ENCODE data around the gene HAUS3. TPM values are rescaled to one million over a fixed set of nuclear protein-coding genes. Genes with fewer than 3 reads are reported as not detected.
"Not testable (repeated sequence)": the region's sequence is repeated elsewhere in the genome, so short reads cannot be mapped to it uniquely, and the experiment has no call there.

Gene HAUS3
- polyA plus RNA-seq, 1 donor, result 13.7 TPM

DNA sequence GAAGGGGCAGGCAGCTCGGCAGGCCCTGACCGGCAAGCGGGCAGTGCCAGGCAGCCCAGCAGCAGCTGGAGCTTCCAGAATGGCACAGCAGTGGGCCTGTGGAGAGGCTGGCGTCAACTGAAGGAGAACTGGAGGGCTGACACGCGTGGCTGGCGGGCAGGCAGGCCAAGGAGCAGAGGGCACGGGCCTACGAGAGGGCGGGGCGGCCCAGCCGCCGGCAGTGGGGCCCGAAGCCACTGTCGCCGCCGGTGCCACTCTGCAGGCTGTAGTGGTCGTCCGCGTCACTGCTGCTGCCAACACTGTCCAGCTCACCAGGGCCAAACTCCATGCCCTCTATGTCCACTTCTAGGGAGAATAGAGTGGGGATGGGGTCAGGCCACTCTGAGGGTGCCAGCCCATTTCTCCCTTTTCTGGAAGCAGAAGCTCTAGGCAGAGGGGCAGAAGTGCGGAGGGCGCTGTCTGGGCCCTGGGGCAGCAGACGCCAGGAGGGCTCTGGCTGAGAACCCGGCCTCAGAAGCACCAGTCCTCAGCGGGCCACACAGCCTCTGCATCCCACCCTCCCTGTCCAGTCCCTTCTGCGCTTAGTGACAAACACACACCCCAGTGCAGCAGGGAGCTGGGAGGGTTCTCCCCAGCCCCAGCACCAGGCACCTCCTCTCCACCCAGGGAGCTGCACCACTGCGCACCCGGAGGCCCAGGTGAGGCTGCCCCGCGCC is 8.6 kb upstream of the HAUS3 start:
- no peak for DNase-seq

DNA sequence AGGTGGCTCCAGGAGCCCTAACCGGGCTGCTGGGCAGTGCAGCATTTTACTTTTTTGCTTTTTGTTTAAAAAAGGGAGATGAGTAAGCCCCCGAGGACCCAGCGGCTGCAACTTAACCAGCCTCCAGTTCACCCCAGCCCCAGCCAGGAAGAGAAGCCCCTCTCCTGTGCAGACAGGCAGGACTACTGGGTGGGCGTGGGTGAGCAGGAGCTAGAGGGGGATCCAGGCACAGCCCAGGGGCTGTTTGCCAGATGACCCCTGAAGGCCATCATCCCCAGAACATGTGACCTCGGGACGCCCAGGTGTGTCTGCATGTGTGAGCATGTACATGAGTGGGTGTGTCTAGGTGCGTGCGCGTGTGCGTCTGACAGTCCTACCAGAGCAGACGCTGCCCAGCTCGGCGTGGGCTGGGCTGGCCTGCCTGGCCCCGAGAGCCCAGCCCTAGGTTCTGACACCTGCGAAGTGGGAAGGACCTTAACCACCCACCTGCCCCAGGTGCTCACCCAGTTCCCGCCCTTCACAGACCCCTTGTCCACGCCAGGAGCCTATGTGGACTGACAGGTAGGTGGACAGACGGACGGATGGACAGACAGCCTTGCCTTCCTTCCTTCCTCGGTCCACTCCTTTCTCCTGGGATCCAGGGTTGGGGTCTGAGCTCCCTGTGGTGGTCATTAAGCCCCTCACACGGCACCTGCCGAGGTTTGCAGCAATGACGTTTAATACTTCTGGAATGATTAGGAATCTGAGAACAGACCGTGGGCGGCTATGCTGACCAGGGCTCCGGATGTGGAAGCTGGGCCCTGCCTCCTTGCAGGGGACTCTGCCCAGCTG is 7.8 kb upstream of the HAUS3 start:
- no peak for DNase-seq

DNA sequence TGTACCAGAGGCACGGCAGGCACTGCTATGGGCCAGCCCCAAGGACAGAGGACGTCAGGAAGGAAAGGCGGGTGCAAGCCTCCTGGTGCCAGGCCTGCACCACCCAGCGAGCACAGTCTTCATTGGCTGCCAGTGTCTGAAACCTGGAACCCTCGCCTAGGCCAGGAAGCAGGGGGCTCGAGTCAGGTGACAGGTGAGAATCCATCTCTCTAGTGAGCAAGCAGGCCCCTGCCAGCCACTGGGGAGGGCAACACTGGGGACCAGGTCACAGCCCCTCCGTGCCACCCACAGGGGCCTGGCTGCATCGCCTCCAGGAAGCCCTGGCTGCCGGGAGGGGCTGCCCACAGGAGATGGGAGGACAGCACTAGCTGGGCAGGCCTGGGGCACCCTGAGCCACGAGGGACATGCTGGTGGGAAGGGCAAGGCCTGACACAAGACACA is 6.9 kb upstream of the HAUS3 start:
- DNase-seq, result no peak

DNA sequence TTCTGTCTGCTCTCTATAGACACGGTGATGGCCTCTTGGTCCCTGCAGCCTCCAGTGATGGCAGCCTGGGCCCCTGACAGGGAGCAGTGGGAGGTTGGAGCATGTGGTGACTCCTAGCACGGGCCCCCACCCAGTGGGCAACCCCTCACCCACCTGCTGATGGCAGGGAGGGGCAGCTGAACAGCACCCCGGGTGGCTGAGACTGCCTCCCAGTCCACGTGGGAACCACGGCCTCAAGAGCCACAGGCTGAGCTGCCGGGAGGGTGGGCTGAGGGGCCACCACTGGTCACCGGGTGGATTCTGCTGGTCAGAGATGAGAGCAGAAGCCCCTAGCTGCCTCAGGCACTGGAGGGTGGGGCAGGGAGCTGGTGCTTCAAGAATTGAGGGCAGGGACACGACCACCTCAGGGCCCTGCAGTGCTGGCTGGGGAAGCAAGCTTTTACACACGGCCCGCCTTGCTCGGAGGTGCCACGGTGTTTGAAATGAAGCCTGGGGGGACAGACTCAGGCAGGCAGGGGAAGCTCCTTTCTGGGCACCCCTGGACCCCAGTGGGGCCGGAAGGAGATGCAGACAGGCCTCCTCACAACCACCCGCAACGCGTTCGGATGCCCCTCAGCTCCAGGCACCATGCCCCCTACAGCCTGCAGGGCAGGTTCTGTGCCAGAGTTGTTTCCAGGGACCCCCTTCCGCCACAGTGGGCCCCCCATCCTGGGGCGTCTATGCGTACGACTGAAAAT is 6.3 kb upstream of the HAUS3 start:
- DNase-seq, result no peak

DNA sequence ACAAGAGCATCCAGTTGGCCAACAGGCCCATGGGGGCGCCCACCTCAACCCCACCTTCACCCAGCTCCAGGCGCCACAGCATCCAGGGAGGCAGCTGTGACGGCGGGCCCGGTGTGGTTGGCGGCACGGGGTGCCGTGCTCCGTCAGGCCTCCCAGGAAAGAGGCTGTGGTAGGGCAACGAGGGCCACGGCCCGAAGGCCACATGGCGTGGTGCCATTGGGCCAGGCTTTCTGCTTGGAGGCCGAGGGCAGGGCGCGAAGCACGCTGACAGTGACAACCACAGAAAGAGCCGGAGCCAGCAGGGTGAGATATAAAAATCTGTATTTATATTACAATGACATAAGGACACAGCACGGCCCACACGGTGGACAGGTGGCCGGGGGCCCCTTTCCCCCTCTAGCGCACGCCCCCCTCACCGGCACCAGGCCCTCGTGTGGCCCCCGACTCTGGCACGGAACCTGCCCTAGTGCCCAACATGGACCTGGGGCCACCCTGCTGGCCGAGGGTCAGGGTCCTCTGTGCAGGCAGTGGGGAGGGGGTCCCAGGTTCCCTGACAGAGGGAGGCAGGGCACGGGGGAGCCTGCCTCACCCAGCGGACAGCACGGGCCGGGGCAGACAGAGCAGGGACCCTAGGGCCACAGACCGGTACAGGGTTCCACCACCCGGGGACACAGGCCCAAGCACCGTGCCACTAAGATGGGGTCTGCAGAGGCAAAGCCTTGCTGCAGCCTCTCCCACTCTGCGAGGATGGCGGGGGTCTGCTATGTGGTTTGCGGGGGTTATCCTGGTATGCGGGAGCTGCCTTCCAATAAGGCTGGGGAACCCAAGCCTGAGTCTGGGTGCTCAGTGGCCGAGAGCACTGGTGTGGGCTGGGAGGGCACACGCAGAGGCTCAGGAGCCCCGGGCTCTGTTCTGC is 5.5 kb upstream of the HAUS3 start:
- DNase-seq, result no peak

DNA sequence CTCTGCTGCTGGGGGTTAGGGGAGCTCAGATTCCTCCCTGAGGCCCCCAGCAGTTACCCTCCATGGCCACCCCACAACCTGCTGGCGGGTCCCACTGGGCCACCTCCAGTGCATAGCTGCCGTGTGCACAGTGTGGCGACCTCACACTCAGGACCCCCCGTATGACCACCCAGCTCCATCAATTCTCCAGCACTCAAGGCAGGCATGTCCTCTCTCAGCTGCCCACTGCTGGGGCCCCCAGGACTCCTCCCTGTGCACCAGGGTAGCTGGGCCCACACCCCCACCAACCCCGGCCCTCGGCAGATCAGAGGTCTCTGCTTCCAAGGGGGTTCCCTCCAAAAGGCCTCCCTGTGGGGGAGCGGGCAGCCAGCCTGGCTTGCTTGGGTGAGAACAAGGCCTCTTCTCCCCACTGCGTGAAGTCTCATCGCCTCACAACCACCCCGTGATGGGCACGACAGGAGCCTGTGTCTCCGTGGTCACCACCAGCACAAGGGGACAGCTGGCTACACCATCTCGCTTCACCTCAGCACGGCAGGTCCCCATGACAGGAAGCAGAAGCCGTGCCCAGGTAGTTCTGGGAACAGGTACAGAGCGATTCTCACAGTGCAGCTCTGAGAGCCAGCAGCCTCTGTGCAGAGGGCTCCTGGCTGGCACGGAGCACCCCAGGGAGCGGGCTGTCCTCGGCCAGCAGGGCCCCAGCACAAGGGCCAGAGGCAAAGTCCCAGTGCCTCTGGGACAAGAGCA is 4.6 kb upstream of the HAUS3 start:
- no peak for DNase-seq

DNA sequence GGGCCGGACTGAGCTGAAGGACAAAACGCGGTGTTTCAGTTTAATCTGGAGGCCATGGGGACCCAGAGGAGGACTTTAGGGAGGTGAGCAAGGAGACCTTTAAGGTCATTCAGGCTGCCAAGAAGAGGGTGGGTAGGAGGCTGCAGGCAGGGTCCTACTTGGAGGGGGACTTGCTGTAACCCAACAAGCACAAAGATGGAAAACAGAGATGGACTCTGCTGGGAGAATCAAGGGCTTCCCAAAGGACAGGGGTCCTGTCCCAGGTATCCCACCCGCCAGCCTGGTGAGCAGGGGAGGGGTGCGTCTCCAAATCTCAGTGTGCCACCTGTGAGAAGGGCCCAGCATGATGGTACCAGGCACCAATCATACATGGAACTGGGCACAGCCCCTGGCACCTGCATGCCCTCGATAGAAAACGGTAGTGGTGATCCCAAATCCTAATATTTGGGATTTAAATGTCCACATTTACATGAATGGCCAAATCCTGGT is 3.9 kb upstream of the HAUS3 start:
- DNase-seq, result no peak

DNA sequence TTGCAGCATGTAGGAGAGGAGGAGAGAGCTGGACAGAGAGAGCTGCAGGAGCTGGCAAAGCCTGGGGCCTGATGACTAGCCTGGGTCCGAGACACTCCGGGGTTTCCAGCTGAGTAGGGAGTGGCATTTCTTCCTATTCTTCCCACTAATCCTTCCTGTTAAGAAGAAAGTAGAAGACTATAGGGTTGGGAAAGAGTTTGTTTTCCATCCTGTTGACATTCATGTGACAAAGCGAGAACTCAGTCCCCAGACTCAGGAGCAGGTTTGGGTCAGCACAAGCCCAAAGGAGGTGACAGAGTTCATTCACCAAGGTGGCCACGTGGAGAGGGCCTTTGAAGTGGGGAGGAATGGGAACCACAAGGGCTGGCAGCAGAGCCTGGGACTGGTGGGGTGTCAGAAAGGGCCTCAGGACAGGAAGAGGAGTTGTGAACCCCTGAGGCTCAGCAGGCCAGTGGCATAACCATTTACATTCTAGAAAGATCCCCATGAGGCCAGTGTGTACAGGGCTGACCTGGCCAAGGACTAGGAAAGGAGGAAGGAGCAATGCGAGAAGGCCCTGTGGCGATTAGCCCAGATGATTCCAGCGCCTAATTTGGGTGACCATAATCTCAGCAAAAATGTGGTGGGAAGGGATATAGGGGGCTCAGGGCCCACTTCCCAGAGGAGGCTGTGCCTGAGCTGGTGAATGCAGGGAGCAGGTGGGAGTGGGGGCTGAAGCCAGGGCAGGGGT is 3.3 kb upstream of the HAUS3 start:
- no peak for DNase-seq

DNA sequence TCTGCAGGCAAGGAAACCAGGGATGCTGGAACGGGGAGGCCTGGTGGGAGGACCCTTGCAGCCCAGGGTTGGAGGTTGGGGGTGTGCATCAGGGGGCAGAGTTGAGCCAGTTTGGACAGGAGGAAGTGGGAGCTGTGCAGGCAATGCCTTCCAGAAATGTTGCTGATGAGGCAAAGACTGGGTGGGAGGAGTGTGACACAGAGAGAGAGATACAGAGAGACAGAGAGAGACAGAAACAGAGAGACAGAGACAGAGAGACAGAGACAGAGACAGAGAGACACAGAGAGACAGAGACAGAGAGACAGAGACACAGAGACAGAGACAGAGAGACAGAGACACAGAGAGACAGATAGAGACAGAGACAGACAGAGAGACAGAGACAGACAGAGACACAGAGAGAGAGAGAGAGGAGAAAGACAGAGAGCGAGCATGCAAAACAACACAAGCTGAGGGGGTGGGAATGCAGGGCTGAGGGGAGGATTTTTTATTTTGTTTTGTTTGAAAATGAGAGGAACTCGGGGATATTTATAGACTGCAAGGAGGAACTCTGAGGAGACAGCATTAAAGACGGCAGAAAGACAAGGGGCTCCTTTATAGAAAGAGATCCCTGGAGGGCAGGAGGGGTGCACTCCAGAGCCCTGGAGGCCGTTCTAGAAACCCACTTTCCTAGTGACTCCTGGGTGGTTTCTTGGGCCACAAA is 1.9 kb upstream of the HAUS3 start:
- DNase-seq, result peak; percentile 66

DNA sequence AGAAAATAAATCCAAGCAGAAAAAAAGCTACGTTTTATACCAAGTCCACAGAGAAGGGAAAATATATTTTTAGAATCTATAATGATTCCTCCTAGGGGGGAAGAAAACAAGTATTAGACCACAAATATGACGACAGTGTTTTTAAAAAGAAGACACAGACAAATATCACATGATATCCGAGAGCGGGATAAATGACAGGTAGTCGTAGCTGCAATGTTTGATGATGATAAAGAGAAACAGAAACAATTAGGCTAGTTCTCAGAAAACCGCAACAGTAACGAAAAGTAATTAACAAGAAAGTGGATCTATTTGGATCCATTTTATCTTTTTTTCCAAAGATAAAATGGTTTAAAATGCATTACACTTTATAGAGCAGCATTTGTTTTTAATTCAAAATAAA is 918 bp downstream of the HAUS3 start:
- no peak for DNase-seq

DNA sequence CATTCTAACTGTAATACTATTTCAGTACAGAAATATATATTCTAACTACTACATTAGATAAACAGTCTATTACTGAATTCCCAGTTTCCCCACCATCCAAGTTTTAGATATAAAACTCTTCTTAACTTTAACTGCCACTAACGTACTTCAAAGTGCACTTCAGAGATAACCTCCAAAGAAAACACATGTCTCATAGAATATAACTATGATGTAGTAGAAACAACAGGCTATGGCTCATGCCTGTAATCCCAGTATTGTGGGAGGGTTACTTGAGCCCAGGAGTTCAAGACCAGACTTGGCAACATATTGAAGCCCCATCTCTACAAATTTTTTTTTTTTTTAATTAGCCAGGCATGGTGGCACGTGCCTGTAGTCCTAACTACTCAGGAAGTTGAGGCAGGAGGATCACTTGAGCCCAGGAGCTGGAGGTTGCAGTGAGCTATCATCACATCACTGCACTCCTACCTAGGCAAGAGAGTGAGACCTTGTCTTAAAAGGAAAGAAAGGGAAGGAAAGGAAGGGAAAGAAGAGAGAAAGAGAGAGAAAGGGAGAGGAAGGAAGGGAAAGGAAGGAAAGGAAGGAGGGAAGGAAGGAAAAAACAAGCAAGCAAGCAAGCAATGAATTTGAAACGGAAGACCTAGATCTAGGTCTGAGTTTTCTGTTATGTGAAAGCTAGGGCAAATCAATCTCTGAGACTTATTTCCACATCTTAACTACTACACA is 4.8 kb downstream of the HAUS3 start:
- DNase-seq, result no peak

DNA sequence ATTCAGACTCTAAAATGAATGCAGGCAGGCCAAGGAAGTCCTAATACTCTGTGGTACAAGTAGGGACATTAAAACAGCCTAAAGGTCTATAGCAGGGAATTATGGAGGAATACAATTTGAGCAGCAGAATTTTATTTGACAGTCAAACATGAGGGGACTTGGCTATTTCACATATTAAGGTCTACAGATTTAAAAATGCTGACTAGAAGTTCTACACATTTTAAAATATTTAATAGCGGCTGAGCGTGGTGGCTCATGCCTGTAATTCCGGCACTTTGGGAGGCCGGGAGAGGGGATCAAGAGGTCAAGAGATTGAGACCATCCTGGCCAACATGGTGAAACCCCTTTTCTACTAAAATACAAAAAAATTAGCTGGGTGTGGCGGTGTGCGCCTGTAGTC is 10.8 kb downstream of the HAUS3 start:
- no peak for DNase-seq

DNA sequence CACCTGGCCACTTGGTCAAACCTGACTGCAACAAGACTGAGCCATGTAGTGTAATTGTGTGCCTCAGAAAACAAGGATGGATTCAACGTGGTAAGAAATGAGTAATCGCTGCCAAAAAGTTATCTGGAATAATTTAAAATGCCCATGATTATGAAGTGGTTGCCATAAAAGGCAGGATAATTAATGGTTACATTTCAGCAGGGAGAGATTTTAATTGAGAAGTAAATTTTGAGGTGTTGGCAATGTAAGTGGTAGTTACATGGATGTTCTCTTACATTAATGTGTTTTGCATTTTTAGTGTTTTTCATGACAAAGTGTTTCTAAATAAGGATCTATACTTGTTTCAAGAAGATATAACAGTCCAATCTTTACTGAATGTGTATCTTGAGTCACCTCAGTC is 15.7 kb downstream of the HAUS3 start:
- no peak for DNase-seq

DNA sequence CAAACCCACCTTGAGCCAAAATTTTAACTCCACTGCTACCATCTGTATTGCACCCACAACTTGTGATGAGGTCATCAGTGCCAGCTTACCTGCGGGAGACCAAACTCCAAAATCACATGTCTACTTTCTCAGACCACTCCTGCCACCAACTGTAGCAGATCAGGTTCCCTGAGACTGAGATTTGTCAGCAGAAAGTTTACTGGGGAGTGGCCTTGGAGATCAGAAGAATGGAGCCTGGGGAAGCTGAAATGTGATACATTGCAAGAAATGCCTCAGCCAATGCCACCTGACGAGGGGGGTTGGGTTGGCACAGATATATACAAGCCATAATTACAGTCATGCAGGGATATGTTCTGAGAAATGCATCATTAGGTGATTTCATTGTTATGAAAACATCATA is 19.1 kb downstream of the HAUS3 start:
- DNase-seq, result no peak

DNA sequence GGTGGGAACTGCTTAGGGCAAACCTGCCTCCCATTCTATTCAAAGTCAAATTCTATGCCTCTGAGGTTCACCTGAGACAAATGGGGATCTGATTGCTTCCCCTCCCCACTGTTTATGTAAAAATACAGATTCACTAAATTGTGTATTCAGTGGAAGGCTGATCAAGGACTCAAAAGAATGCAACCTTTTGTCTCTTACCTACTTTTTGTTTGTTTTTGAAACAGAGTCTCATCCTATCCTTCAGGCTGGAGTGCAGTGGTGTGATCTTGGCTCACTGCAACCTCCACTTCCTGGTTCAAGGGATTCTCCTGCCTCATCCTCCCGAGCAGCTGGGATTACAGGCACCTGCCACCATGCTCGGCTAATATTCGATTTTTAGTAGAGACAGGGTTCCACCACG is 20.5 kb downstream of the HAUS3 start:
- not testable (repeated sequence) for DNase-seq

DNA sequence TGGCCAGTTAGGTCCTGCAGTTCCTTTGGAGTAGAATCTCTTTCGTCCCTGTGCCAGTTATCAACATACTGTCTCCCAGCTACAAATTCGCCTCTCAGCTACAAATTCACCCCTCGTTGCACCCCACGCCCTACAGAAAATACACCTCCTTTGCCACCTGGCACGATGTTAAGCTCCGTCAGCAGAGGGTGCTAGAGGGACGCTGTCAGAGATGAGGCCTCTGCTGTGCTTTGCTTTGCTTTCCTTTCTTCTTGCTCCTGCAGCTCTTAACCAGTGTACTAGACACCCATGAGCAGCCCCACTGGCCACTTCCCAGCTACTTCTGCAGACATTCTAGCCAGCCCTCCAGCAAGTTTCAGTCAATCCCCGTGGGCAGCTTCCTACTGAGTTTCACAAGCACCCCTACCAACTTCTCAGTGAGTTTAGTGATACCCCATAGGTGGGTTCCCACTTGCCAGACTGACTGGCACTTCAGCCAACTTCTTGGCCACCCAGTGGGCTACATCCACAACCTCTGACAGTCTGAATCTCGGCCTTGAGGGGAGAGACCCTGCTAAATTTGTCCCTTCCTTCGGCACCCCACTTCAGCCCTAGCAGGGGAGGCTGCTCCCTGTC is 21.8 kb downstream of the HAUS3 start:
- DNase-seq, result peak; percentile 62

DNA sequence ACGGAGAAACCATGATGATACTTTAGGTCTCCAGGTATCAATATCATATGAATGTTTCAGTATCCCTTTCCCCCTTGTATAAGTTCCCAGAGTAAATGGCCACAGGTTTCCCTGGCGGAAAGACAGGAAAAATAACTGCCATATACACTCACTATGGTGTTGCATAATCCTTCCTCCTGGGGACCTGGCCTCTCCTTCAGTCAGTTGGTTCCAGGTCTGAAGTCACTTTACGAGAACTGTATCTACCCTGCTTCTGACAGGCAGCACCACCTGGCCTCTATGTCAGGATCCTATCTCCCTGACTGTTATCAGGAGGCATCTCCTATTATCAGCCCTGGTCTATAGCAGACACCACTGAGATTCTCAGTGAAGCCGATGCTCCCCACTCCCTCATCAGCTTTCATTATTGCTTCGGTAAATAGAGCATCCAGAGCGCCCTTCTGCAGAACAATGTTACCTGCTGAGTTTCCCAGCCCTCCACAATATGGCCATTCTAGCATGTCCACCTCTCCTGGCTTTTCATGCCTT is 22.6 kb downstream of the HAUS3 start:
- DNase-seq, result no peak

DNA sequence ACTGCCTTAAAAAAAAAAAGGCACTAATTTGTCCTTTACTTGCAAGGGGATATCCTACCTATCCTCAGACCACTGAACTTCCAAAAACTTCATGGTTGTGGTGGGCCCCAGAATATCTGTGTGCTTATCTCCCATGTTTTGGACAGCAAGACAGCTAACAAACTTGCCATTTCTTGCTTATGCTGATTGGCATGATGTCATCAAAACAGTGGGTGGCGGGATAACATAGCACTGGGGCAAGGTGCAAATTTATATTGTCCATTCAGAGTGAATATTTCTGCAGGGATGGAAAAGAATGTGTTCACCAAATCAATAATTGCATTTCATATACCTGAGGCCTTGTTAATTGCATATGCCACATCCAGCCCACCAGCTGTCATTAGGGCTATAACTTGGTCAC is 23.5 kb downstream of the HAUS3 start:
- DNase-seq, result no peak

DNA sequence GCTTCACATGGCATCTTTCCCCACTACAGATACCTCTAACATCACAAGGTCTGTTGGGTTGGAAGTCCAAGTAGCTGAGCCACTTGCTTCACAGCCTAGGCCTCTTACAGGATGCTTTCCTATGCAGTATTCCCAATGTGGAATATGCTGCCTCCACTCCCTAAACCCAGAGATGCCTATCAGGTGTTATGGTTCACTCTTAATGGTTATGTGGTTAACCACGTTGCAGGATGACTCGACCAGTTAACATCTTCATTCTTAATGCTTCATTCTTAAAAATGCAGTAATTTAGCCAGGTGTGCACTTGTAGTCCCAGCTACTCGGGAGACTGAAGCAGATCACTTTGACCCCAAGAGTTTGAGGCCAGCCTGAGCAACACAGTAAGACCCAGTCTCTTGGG is 24.2 kb downstream of the HAUS3 start:
- DNase-seq, result no peak
